HG03139 (cell line): ENCODE data around the gene PTS.

Experiments used
- ATAC-seq: cut with Tn5 transposase; IDR thresholded peaks from one replicate; pipeline ENCODE4 v1.9.1; 2021; ENCODE audit not compliant: unreplicated experiment

PTS gene

GRCh38 chr11:112221274-112221835 is 4.9 kb upstream of the PTS start:
- no peak for ATAC-seq

GRCh38 chr11:112222303-112222702 is 3.9 kb upstream of the PTS start:
- no peak for ATAC-seq

GRCh38 chr11:112223121-112223520 is 3.1 kb upstream of the PTS start:
- ATAC-seq, result no peak

- ATAC-seq, result no peak
Measured at GRCh38 chr11:112223754-112224532, 2.3 kb upstream of the PTS start.

GRCh38 chr11:112225753-112226061 is 521 bp upstream of the PTS start:
- ATAC-seq, result no peak

GRCh38 chr11:112226831-112227401 is 688 bp downstream of the PTS start:
- no peak for ATAC-seq

GRCh38 chr11:112227471-112227870 is 1.2 kb downstream of the PTS start:
- no peak for ATAC-seq

- ATAC-seq, result no peak
Measured at GRCh38 chr11:112228706-112229105, 2.5 kb downstream of the PTS start.

- ATAC-seq, result no peak
Measured at GRCh38 chr11:112229159-112229558, 2.9 kb downstream of the PTS start.

GRCh38 chr11:112229746-112230433 is 3.7 kb downstream of the PTS start:
- no peak for ATAC-seq

- no peak for ATAC-seq
Measured at GRCh38 chr11:112231952-112232351, 5.7 kb downstream of the PTS start.

GRCh38 chr11:112235750-112236390 is 9.6 kb downstream of the PTS start:
- no peak for ATAC-seq

- no peak for ATAC-seq
Measured at GRCh38 chr11:112237451-112237850, 11.2 kb downstream of the PTS start.

GRCh38 chr11:112238041-112238440 is 11.8 kb downstream of the PTS start:
- no peak for ATAC-seq

- no peak for ATAC-seq
Measured at GRCh38 chr11:112241486-112241885, 15.3 kb downstream of the PTS start.

- ATAC-seq, result no peak
Measured at GRCh38 chr11:112247201-112247600, 21.0 kb downstream of the PTS start.

GRCh38 chr11:112248201-112248600 is 22.0 kb downstream of the PTS start:
- ATAC-seq, result no peak

- no peak for ATAC-seq
Measured at GRCh38 chr11:112249871-112250610, 23.8 kb downstream of the PTS start.

- no peak for ATAC-seq
Measured at GRCh38 chr11:112253605-112254242, 27.5 kb downstream of the PTS start.

GRCh38 chr11:112255067-112255720 is 29.0 kb downstream of the PTS start:
- ATAC-seq, result no peak
